Endothelial cell of umbilical vein (primary cell): ENCODE measurements around the gene CNTN1. TPM values are rescaled to one million over a fixed set of nuclear protein-coding genes. Genes with fewer than 3 reads are reported as not detected.

Source experiments
- BruUV-seq: library from RNA; stranded (reverse); fragments of 400-500 nt; replicated peaks from 2 replicates; lab custom pipeline; 2021; lab: Mats Ljungman, UMichigan
- CTCF ChIA-PET: fragments of 300-600, 350-600 bp; sonication (Branson Sonifier 250); formaldehyde crosslinking; loops from one replicate; lab custom pipeline; 2021; ENCODE audit warnings: antibody characterized with exemption, inconsistent platforms; lab: Charles Lee
- POLR2A ChIA-PET: fragments of 300-600, 350-600 bp; sonication (Branson Sonifier 250); formaldehyde crosslinking; loops from one replicate; lab custom pipeline; 2021; ENCODE audit warnings: antibody characterized with exemption, inconsistent platforms; lab: Charles Lee
- DNase-seq: peaks from one replicate; pipeline ENCODE4 v3.0.0-alpha.2; 2011; ENCODE audit warnings: low read depth, low spot score
- FAIRE-seq: peaks from 2 replicates; lab custom pipeline; 2011; peaks lifted over from hg19 to GRCh38; lab: Jason Lieb, UNC
- H2AFZ ChIP-seq: 2 replicates; pipeline ENCODE4 v1.6.0; 2012; ENCODE audit warnings: low read depth, low read length, control low read depth, inconsistent platforms
- H3K27ac ChIP-seq: 2 replicates; pipeline ENCODE4 v1.5.1; 2011; ENCODE audit warnings: low read depth, mild to moderate bottlenecking, control low read depth, low read length, moderate library complexity; ENCODE audit not compliant: insufficient read depth
- H3K27me3 ChIP-seq, 2 experiments: 2 replicates each; pipeline versions ENCODE4 v1.6.0 to v1.6.1; 2011; ENCODE audit warnings: low read length in 2 of 2, mixed read lengths in 1 of 2; ENCODE audit not compliant: control insufficient read depth in 2 of 2, insufficient read depth in 2 of 2
- H3K36me3 ChIP-seq, 2 experiments: 2 replicates in 1 of 2; 3 replicates in 1 of 2; pipeline ENCODE4 v1.5.1; 2011; ENCODE audit warnings: low read length in 2 of 2, mild to moderate bottlenecking in 1 of 2, moderate library complexity in 1 of 2; ENCODE audit not compliant: control insufficient read depth in 2 of 2, insufficient read depth in 2 of 2; ENCODE audit errors: extremely low read depth in 1 of 2
- H3K4me1 ChIP-seq: 3 replicates; pipeline ENCODE4 v1.5.1; 2011; ENCODE audit warnings: mild to moderate bottlenecking, low read length; ENCODE audit not compliant: control insufficient read depth, insufficient read depth; ENCODE audit errors: extremely low read depth
- H3K4me2 ChIP-seq: 2 replicates; pipeline ENCODE4 v1.6.1; 2011; ENCODE audit warnings: low read length, control low read depth, mixed read lengths; ENCODE audit not compliant: insufficient read depth
- H3K4me3 ChIP-seq, 3 experiments: fragments of 200-600 bp in 1 of 3; sonication (generic), shearing (Covaris generic) in 1 of 3; replicated peaks in 1 of 3; 2 replicates each; pipeline ENCODE4 v1.5.1; 2011 to 2016; ENCODE audit warnings: control low read depth in 3 of 3, low read length in 3 of 3, mild to moderate bottlenecking in 2 of 3, inconsistent platforms in 1 of 3, low read depth in 1 of 3, moderate library complexity in 1 of 3; ENCODE audit not compliant: insufficient read depth in 1 of 3
- H3K79me2 ChIP-seq: 2 replicates; pipeline ENCODE4 v1.6.0; 2012; ENCODE audit warnings: low read length, inconsistent platforms; ENCODE audit not compliant: control insufficient read depth, insufficient read depth
- H3K9ac ChIP-seq: replicated peaks from 2 replicates; pipeline ENCODE3; 2011; ENCODE audit warnings: low read length, control low read depth; ENCODE audit not compliant: insufficient read depth; ENCODE audit errors: extremely low read depth
- H3K9me1 ChIP-seq: replicated peaks from 3 replicates; pipeline ENCODE4 v1.6.0; 2011; ENCODE audit warnings: mild to moderate bottlenecking, low read length; ENCODE audit not compliant: control insufficient read depth, insufficient read depth; ENCODE audit errors: extremely low read depth
- H3K9me3 ChIP-seq: replicated peaks from 2 replicates; pipeline ENCODE4 v1.5.1; 2012; ENCODE audit warnings: low read length, inconsistent platforms; ENCODE audit not compliant: control insufficient read depth, insufficient read depth
- H4K20me1 ChIP-seq: replicated peaks from 2 replicates; pipeline ENCODE3; 2011; ENCODE audit warnings: mild to moderate bottlenecking, low read length; ENCODE audit not compliant: control insufficient read depth, insufficient read depth; ENCODE audit errors: extremely low read depth
- EZH2 ChIP-seq: IDR thresholded peaks from 2 replicates; pipeline ENCODE4 v1.6.1; 2012; ENCODE audit warnings: borderline replicate concordance, low read depth, mild to moderate bottlenecking, moderate library complexity, low read length, inconsistent platforms; ENCODE audit not compliant: severe bottlenecking
- FOS ChIP-seq: IDR thresholded peaks from 2 replicates; pipeline ENCODE4 v1.6.1; 2011; ENCODE audit warnings: mild to moderate bottlenecking, low read length, moderate library complexity, borderline replicate concordance; ENCODE audit not compliant: insufficient read depth
- GATA2 ChIP-seq: IDR thresholded peaks from 2 replicates; pipeline ENCODE4 v1.7.0; 2011; ENCODE audit warnings: low read depth, mild to moderate bottlenecking, moderate library complexity, mixed read lengths, low read length; ENCODE audit not compliant: insufficient read length, insufficient read depth
- JUN ChIP-seq: IDR thresholded peaks from 2 replicates; pipeline ENCODE4 v1.6.1; 2011; ENCODE audit warnings: borderline replicate concordance, low read depth; ENCODE audit not compliant: insufficient read length, insufficient read depth
- MYC ChIP-seq: IDR thresholded peaks from one replicate; pipeline ENCODE4 v1.6.1; 2011; ENCODE audit warnings: mild to moderate bottlenecking, low read depth, low read length
- POLR2A ChIP-seq: IDR thresholded peaks from 2 replicates; pipeline ENCODE4 v1.6.1; 2012; ENCODE audit warnings: low read depth, mild to moderate bottlenecking, control low read depth, low read length
- POLR2AphosphoS5 ChIP-seq: IDR thresholded peaks from 2 replicates; pipeline ENCODE4 v1.6.1; 2012; ENCODE audit warnings: low read depth, mild to moderate bottlenecking, control low read depth, low read length, moderate library complexity; ENCODE audit not compliant: insufficient read depth
- dilution Hi-C: fragments of 300-500 bp; cut with MboI; formaldehyde crosslinking; loops from one replicate; pipeline ENCODE4 v1.15.0; 2019; ENCODE audit warnings: low sequenced_read_pairs; ENCODE audit not compliant: extremely low pct_ligation_motif_present
- intact Hi-C: fragments of 100-400 bp; cut with micrococcal nuclease; formaldehyde crosslinking; loops from one replicate; pipeline ENCODE4 v1.10.0; 2022
- polyA plus RNA-seq, 4 experiments: library from polyadenylated mRNA; depleted of rRNA in 3 of 4; stranded (reverse) in 3 of 4; unstranded in 1 of 4; fragments of >200 nt; gene quantifications; 2 replicates each; pipeline versions ENCODE4 v1.2.1 to v1.2.3, GENCODE V29; 2011 to 2012; ENCODE audit warnings: missing spikeins in 1 of 4
- total RNA-seq: library from RNA; stranded (reverse); gene quantifications from 2 replicates; pipeline ENCODE4 v1.2.3, GENCODE V29; 2021
- TF ChIP-seq, protein P1 (sequence below), 2 donors: IDR thresholded peaks; 1 replicate in 1 of 2; 2 replicates in 1 of 2; pipeline ENCODE4 v1.5.1; 2011; ENCODE audit warnings: low read length in 2 of 2, mild to moderate bottlenecking in 2 of 2, moderate library complexity in 2 of 2, control low read depth in 1 of 2, inconsistent platforms in 1 of 2, low read depth in 1 of 2; ENCODE audit not compliant: insufficient read depth in 1 of 2; ENCODE audit errors: extremely low read depth in 1 of 2
- TF ChIP-seq, protein P2 (sequence below): IDR thresholded peaks from 2 replicates; pipeline ENCODE4 v1.6.1; 2011; ENCODE audit not compliant: insufficient read depth, insufficient read length

The CNTN1 gene
- total and polyA plus RNA-seq, 2 donors (not counting 3 experiments of a cell fraction or from before 2014, with no cell fraction given): 0.07 TPM; not detected in 1

- dilution Hi-C loops (no loop called here), intact Hi-C loops (no loop called here)
- H2AFZ ChIP-seq: no peak overlapping the region
- FAIRE-seq (no peak), DNase-seq (no peak)
- no peaks in the 10 kb centered on the region for H3K9me3 ChIP-seq
- no peak overlapping the region for H3K9ac ChIP-seq
- CTCF ChIA-PET: no interaction called here
- H3K4me2 ChIP-seq: no peak overlapping the region
- no peaks in the 10 kb centered on the region for H3K4me1 ChIP-seq
- H3K9me1 ChIP-seq: no peaks in the 10 kb centered on the region
- POLR2A ChIA-PET: no interaction called here
- TF ChIP-seq, protein P1, sequence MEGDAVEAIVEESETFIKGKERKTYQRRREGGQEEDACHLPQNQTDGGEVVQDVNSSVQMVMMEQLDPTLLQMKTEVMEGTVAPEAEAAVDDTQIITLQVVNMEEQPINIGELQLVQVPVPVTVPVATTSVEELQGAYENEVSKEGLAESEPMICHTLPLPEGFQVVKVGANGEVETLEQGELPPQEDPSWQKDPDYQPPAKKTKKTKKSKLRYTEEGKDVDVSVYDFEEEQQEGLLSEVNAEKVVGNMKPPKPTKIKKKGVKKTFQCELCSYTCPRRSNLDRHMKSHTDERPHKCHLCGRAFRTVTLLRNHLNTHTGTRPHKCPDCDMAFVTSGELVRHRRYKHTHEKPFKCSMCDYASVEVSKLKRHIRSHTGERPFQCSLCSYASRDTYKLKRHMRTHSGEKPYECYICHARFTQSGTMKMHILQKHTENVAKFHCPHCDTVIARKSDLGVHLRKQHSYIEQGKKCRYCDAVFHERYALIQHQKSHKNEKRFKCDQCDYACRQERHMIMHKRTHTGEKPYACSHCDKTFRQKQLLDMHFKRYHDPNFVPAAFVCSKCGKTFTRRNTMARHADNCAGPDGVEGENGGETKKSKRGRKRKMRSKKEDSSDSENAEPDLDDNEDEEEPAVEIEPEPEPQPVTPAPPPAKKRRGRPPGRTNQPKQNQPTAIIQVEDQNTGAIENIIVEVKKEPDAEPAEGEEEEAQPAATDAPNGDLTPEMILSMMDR (IDR thresholded peaks at IDR 0.05; ENCODE audit: extremely low read depth in 1 of 2, insufficient read depth in 1 of 2, low read depth in 1 of 2, low read length in 2 of 2): no peak
- TF ChIP-seq, protein P2, sequence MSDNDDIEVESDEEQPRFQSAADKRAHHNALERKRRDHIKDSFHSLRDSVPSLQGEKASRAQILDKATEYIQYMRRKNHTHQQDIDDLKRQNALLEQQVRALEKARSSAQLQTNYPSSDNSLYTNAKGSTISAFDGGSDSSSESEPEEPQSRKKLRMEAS: no peak
- TF ChIP-seq MYC (no peak), EZH2 (no peak), POLR2AphosphoS5 (no peak), JUN (no peak), POLR2A (no peak), FOS (no peak), GATA2 (no peak)
- no peaks in the 10 kb centered on the region for H3K27me3 ChIP-seq
- H4K20me1 ChIP-seq: no peaks in the 10 kb centered on the region
- no peak overlapping the region for H3K4me3 ChIP-seq
- no peaks in the 10 kb centered on the region for H3K79me2 ChIP-seq
- no peaks in the 10 kb centered on the region for H3K36me3 ChIP-seq
- BruUV-seq: no TSS peak
- no peak overlapping the region for H3K27ac ChIP-seq
Measured at GRCh38 chr12:40915172-40915571, 222.9 kb downstream of the CNTN1 start.
